NCI-H345 treated with DMSO at 0.1 percent for 48 hours (cell line): ENCODE results near the gene NR2C1.
"Not testable (repeated sequence)": the region's sequence is repeated elsewhere in the genome, so short reads cannot be mapped to it uniquely, and the experiment has no call there.

Source experiments
- DNase-seq: peaks from one replicate; lab custom pipeline; 2025; ENCODE audit not compliant: unreplicated experiment; lab: John Stamatoyannopoulos, UW

Gene NR2C1

GRCh38 chr12:95072900-95073697, at the start of gene NR2C1:
NR2C1 (minus strand) TSS chr12:95073618; CDS start chr12:95067384, 6,234 bp downstream.
- peak; percentile 93 for DNase-seq

- DNase-seq: no peak
Measured at GRCh38 chr12:95118788-95119179, 45.4 kb upstream of the NR2C1 start.

GRCh38 chr12:95118138-95118787, 44.8 kb upstream of the NR2C1 start:
- no peak for DNase-seq

GRCh38 chr12:95117178-95117599, 43.8 kb upstream of the NR2C1 start:
- peak; percentile 44 for DNase-seq

DNA sequence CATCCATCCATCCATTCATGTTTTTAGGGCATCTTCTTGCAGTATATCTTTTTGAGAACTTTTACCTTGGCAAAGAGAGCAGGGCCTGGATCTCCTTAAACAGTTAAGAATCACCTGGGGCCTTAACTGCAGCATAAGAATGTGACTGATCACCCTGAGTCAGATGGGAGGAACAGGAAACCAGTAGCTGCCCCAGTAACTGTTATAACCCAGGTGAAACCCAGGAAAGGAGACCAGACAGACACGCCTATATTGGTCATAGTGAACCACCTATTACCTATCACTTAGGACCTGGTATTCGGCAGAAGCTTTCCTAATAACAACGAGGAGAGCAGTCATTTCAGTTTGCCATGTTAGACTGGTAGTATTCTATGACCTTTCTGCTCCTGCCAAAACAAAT, 43.4 kb upstream of the NR2C1 start:
- DNase-seq: no peak

- DNase-seq: no peak
Measured at GRCh38 chr12:95116341-95116740, 42.9 kb upstream of the NR2C1 start.

DNA sequence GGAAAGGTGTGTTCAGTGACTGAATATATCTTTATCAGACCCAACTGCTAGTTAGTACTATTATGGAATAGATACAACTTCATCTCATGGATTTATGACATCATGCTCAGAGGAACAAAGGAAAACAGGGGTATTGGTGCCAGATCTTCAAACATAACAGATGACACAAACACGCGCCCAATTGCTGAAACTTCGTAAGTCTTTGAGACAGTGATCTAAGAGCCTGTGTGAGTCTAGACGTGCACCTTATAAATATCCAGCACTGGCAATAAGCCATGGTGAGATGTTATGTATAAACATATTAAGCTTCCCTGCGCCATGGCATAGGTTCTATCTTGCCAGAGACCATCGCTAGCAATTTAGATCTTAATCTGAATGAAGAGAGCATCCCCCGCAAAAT, 42.2 kb upstream of the NR2C1 start:
- DNase-seq: no peak

- DNase-seq: no peak
Measured at GRCh38 chr12:95114766-95115405, 41.5 kb upstream of the NR2C1 start.

GRCh38 chr12:95107362-95107761, 33.9 kb upstream of the NR2C1 start:
- DNase-seq: no peak

GRCh38 chr12:95105540-95105939, 32.1 kb upstream of the NR2C1 start:
- DNase-seq: no peak

DNA sequence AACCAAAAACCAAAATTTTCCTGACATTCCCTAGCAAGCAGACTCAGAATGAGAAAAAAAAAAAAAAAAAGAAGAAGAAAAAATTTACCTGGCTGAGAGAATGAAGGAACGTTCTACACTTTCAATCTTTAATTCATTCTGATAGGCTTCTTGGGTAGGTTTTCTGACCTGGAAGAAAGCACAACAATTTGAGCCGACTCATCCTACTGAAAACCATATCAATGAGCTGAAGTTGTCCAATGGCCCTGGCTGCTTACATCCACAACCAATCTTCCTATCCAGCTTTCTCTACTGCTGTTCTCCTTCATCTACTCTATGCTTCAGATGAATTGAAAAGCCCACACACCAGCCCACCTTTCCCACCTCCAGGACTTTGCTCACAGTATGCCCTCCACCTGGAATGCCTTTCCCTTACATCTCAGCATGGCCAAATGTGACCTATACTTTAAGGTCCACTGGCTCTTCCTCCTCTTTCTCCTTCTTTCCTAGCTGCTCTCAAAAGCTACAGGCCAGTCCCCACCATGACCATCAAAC, 31.6 kb upstream of the NR2C1 start:
- DNase-seq: no peak

DNA sequence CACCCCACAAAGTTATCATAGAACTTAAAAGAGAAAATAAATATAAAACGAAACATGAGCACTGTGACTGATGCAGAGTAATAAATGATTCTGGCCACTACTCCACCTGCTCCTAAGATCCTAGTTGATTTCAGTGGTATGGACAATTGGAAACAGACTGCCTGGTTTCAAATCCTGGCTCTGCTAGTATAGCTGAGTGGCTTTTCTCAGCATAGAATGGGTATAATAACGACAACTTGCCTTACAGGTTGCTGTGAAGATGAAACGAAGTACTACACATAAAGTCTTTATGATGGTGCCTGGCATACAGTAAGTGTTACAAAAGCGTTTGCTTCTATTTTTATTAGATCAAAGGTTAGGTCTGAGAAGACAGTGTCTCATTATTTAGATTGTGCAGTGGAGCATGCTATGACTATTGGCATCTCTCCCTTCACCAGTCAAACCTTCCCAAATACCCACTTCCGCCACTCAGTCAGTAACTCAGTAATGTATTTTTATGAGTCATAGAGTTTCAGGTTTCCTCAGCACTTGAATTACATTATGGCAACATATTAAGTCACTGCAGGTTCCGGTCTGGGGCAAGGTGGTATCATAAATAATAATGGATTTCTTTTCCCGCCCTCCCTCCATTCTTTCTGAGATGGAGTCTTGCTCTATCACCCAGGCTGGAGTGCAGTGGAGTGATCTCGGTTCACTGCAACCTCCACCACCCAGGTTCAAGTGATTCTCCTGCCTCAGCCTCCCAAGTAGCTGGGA, 29.7 kb upstream of the NR2C1 start:
- no peak for DNase-seq

DNA sequence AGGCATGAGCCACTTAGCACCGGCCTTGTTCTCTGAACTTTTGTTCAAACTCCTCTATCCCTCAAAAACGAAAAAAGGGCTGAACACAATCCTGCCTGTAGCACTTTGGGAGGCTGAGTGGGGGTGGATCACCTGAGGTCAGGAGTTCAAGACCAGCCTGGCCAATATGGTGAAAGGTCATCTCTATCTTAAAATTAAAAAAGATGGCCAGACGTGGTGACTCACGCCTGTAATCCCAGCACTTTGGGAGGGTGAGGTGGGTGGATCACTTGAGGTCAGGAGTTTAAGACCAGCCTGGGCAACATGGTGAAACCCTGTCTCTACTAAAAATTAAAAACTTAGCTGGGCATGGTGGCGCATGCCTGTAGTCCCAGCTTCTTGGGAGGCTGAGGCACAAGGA, 28.5 kb upstream of the NR2C1 start:
- not testable (repeated sequence) for DNase-seq

DNA sequence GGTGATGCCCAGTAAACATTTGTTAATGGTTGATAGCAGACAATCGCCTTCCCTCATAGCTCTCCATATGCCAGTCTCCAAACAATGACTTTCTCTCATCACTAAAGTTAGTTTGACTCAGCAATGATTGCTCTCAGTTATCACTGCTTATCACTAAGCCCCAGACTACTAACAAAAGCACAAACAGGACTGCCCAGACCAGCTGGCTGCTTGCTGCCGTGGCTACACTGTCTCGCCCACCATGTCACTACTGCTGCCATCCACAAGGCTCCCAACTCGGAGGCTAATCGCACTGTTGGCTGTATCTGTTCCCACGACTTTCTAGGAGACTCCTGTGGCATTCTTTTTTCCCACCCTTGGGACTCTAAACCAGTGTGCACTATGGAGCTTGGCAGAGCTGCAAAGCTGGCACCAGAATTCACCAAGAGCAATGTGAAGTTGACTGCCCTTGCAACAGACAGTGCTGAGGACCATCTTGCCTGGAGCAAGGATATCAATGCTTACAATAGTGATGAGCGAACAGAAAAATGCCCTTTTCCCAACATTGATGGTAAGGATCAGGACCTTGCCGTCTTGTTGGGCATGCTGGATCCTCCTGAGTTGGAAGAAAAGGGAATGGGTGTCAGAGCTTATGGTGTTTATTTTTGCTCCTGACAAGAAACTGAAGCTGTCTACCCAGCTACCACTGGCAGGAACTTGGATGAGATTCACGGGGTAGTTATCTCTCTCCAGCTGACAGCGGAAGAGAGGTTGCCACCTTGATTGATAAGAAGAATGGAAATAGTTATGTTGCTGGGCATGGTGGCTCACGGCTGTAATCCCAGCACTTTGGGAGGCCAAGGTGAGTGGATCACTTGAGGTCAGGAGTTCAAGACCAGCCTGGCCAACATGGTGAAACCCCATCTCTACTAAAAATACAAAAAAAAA, 27.1 kb upstream of the NR2C1 start:
- no peak for DNase-seq

DNA sequence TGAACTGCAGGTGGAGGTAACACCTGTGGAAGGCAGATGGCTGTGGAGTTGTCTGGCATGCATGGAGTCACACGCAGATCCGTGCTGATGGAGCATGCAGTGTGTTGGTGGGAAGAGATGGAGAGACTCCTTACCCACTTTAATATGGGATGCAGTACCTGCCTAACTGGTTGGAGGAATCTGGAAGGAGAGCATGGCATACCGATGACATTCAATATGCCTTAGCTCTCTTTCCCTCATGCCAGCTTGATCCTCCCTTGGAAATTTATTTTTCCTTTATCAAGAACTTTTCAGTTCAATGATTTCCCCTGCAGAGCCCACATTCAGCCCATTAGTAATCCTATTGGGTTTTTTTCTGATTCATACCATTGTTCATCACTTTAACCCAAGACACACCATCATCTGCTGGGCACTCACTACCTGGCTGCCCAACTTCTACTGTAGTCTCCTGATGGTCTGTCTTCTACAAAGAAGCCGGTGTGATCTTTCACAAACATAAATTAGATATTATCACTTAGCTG, 25.9 kb upstream of the NR2C1 start:
- DNase-seq: no peak

- DNase-seq: no peak
Measured at GRCh38 chr12:95096852-95097251, 23.4 kb upstream of the NR2C1 start.

GRCh38 chr12:95096378-95096777, 23.0 kb upstream of the NR2C1 start:
- no peak for DNase-seq

DNA sequence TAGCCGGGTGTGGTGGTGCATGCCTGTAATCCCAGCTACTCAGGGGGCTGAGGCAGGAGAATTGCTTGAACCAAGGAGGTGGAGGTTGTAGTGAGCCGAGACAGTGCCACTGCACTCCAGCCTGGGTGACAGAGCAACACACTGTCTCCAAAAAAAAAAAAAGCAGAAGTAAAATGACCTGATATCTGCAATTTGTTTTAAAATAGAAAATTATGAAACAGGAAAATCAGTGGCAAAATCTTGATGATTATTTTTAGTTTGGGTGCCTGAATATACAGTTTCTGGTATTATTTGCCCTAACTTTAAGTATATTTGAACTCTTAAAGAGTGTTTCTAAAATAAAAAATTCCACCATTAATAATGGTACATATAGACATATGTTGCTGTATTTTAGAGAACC, 22.4 kb upstream of the NR2C1 start:
- not testable (repeated sequence) for DNase-seq

DNA sequence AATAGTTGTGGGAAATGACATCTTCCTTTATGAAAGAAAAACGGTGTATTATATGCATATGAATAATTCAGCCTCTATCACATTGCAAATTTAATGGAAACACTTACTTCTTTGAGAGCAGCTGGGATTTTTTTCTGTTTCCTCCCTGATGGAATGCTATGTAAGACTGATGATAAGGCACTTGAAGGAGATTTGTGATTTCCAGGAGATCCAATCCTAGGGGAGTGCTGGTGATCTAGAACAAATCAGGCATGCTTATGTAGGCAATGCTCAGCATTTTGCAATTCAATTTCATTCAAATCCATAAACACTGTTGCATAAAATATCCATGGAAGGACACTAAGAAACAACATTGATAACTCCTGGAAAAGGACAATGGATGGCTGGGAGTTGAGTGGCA, 16.0 kb upstream of the NR2C1 start:
- no peak for DNase-seq

DNA sequence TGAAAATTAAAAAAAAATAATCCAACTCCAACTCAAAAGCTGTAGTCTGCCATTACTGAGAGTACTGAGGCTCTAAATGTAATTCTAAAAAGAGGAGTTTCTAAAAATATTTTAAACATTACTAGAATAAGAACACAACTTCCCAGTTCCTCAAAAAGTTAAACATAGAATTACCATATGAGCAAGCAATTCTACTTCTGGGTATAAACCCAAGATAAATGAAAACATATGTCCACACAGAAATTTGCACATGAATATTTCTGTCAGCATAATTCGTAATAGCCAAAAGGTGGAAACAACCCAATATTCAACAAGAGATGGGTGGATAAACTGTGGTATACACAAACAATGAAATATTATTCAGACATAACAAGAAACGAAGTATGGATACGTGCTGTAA, 15.0 kb upstream of the NR2C1 start:
- no peak for DNase-seq
